DOHH2 (cell line): ENCODE data around the gene ATXN7L1.

Experiments used
- CTCF ChIP-seq: fragments of 200-600 bp; sonication (generic); IDR thresholded peaks from one replicate; pipeline ENCODE4 v1.5.1; 2014; ENCODE audit warnings: antibody characterized with exemption, mild to moderate bottlenecking, low read depth, low read length; ENCODE audit not compliant: poor library complexity, severe bottlenecking
- EZH2phosphoT487 ChIP-seq: fragments of 200-600 bp; sonication (generic); IDR thresholded peaks from 2 replicates; pipeline ENCODE4 v1.6.1; 2017; ENCODE audit warnings: borderline replicate concordance, mild to moderate bottlenecking, antibody characterized with exemption, low read length, moderate library complexity, mixed read lengths

GRCh38 chr7:105648561-105649401 lies 227.6 kb downstream of the ATXN7L1 start:
- no peak for TF ChIP-seq CTCF
- TF ChIP-seq EZH2phosphoT487: no peak
